IMR-90 (cell line): ENCODE results near the gene CEBPZ.

Source experiments
- BHLHE40 ChIP-seq: fragments of 150-350 bp; IDR thresholded peaks from 2 replicates; pipeline ENCODE4 v1.6.1; 2016; ENCODE audit warnings: mild to moderate bottlenecking, low read depth, low read length
- CEBPB ChIP-seq: IDR thresholded peaks from 2 replicates; pipeline ENCODE4 v1.6.1; 2012; ENCODE audit warnings: low read depth, low read length, improper control_type of control experiment
- CHD1 ChIP-seq: IDR thresholded peaks from 2 replicates; pipeline ENCODE4 v1.6.1; 2012; ENCODE audit warnings: low read depth, low read length, improper control_type of control experiment
- ELK1 ChIP-seq: fragments of 150-350 bp; IDR thresholded peaks from 2 replicates; pipeline ENCODE4 v1.6.1; 2016; ENCODE audit warnings: low read depth, mild to moderate bottlenecking, low read length, moderate library complexity, borderline replicate concordance
- FOS ChIP-seq: fragments of 150-350 bp; IDR thresholded peaks from 2 replicates; pipeline ENCODE4 v1.6.1; 2016; ENCODE audit warnings: low read depth, low read length
- MAFK ChIP-seq: IDR thresholded peaks from 2 replicates; pipeline ENCODE4 v1.6.1; 2012; ENCODE audit warnings: low read depth, low read length, improper control_type of control experiment
- MAZ ChIP-seq: IDR thresholded peaks from 2 replicates; pipeline ENCODE4 v1.6.1; 2012; ENCODE audit warnings: low read depth, mild to moderate bottlenecking, low read length, improper control_type of control experiment, moderate library complexity, borderline replicate concordance
- MXI1 ChIP-seq: IDR thresholded peaks from 2 replicates; pipeline ENCODE4 v1.6.1; 2012; ENCODE audit warnings: low read depth, mild to moderate bottlenecking, low read length, moderate library complexity, borderline replicate concordance
- POLR2A ChIP-seq: IDR thresholded peaks from 2 replicates; pipeline ENCODE4 v1.6.1; 2012; ENCODE audit warnings: mild to moderate bottlenecking, low read depth, low read length
- RAD21 ChIP-seq: IDR thresholded peaks from 2 replicates; pipeline ENCODE4 v1.6.1; 2012; ENCODE audit warnings: low read length, improper control_type of control experiment
- RCOR1 ChIP-seq: IDR thresholded peaks from 2 replicates; pipeline ENCODE4 v1.6.1; 2012; ENCODE audit warnings: mild to moderate bottlenecking, low read length, improper control_type of control experiment; ENCODE audit not compliant: insufficient replicate concordance
- RFX5 ChIP-seq: IDR thresholded peaks from 2 replicates; pipeline ENCODE4 v1.8.0; 2012; ENCODE audit warnings: low read depth, mild to moderate bottlenecking, low read length, moderate library complexity
- SMC3 ChIP-seq: fragments of 150-350 bp; IDR thresholded peaks from 2 replicates; pipeline ENCODE4 v1.6.1; 2016; ENCODE audit warnings: low read depth, mild to moderate bottlenecking, antibody characterized with exemption, low read length, moderate library complexity
- TF ChIP-seq, protein P1 (sequence below): conservative IDR thresholded peaks from 2 replicates; pipeline ENCODE4 v1.5.1; 2012; ENCODE audit warnings: mild to moderate bottlenecking, low read depth, low read length, improper control_type of control experiment

DNA sequence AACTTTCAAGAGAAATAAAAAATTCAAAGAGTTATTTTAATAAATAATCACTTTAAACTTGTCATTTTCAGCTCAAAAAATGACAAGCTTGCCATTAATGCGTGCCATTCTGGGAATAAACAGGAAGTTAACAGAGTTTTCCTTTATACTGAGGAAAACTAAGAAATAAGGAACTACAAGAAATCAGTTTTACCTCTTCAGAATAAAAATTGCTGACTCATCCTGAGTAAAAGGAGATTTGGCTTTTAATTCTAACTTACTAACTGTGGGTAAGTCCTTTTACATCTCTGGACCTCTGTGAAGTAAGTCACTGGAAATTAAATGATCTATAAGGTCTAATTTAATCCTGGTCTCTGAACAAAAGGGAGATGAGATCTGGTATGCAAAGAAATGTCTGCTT, 16.1 kb downstream of the CEBPZ start:
- TF ChIP-seq POLR2A (no peak), MAFK (peak; percentile 94), MXI1 (no peak), BHLHE40 (no peak), RCOR1 (no peak), MAZ (no peak), RAD21 (no peak), CHD1 (no peak), RFX5 (no peak), CEBPB (no peak), SMC3 (no peak), FOS (no peak), ELK1 (no peak)
- TF ChIP-seq, protein P1, sequence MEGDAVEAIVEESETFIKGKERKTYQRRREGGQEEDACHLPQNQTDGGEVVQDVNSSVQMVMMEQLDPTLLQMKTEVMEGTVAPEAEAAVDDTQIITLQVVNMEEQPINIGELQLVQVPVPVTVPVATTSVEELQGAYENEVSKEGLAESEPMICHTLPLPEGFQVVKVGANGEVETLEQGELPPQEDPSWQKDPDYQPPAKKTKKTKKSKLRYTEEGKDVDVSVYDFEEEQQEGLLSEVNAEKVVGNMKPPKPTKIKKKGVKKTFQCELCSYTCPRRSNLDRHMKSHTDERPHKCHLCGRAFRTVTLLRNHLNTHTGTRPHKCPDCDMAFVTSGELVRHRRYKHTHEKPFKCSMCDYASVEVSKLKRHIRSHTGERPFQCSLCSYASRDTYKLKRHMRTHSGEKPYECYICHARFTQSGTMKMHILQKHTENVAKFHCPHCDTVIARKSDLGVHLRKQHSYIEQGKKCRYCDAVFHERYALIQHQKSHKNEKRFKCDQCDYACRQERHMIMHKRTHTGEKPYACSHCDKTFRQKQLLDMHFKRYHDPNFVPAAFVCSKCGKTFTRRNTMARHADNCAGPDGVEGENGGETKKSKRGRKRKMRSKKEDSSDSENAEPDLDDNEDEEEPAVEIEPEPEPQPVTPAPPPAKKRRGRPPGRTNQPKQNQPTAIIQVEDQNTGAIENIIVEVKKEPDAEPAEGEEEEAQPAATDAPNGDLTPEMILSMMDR: no peak
